ENCODE measurements around the gene KEAP1. TPM values are rescaled to one million over a fixed set of nuclear protein-coding genes. Genes with fewer than 3 reads are reported as not detected.
"Not testable (repeated sequence)": the region's sequence is repeated elsewhere in the genome, so short reads cannot be mapped to it uniquely, and the experiment has no call there.

KEAP1 gene
- total RNA-seq, 2 experiments from 2014 or later = 38.7 to 58.7 TPM

- peaks cover 5% of the 10 kb centered on the region for H3K27me3 Mint-ChIP-seq
- no peak overlapping the region for H3K27ac Mint-ChIP-seq
- no peaks in the 10 kb centered on the region for H3K36me3 Mint-ChIP-seq (ENCODE audit: low read depth)
- DNase-seq (no peak), ATAC-seq (no peak)
- POLR2A ChIA-PET = no interaction called here
- no peak overlapping the region for H3K4me3 Mint-ChIP-seq
- CTCF ChIA-PET = interaction anchor here (0.6 kb wide), 2 partner anchors 12 to 13 kb away, joined by 3 read pairs; no protein-coding TSS in a partner anchor
- intact Hi-C loops (cut with DNase I, micrococcal nuclease) = no loop called here
- no peaks in the 10 kb centered on the region for H3K4me1 Mint-ChIP-seq
- no peaks in the 10 kb centered on the region for H3K9me3 Mint-ChIP-seq (ENCODE audit: low read depth)
These were observed 36.0 kb downstream of the KEAP1 start for GRCh38 chr19:10467104-10467706.

DNA sequence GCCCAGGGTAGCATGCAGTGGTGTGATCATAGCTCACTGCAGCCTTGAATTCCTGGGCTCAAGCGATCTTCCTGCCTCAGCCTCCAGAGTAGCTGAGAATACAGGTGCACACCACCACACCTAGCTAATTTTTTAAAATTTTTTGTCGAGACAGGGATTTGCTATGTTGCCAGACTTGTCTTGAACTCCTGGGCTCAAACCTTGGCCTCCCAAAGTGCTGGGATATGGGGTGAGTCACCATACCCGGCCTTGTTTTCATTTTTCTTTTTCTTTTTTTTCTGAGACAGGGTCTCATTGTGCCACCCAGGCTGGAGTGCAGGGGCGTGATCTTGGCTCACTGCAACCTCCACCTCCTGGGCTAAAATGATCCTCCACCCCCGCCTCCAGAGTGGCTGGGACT, 38.7 kb downstream of the KEAP1 start:
- H3K36me3 Mint-ChIP-seq (ENCODE audit: low read depth) = no peaks in the 10 kb centered on the region
- H3K4me1 Mint-ChIP-seq = peaks cover 9% of the 10 kb centered on the region
- no peaks in the 10 kb centered on the region for H3K9me3 Mint-ChIP-seq (ENCODE audit: low read depth)
- ATAC-seq (no peak), DNase-seq (no peak)
- H3K4me3 Mint-ChIP-seq = no peak overlapping the region
- no peak overlapping the region for H3K27ac Mint-ChIP-seq
- POLR2A ChIA-PET = no interaction called here
- intact Hi-C loops (cut with DNase I, micrococcal nuclease) = no loop called here
- CTCF ChIA-PET = interaction anchor here (0.8 to 1.2 kb wide), 2 partner anchors 9 to 15 kb away, joined by 4 to 5 read pairs; no protein-coding TSS in a partner anchor
- H3K27me3 Mint-ChIP-seq = peaks cover 3% of the 10 kb centered on the region

DNA sequence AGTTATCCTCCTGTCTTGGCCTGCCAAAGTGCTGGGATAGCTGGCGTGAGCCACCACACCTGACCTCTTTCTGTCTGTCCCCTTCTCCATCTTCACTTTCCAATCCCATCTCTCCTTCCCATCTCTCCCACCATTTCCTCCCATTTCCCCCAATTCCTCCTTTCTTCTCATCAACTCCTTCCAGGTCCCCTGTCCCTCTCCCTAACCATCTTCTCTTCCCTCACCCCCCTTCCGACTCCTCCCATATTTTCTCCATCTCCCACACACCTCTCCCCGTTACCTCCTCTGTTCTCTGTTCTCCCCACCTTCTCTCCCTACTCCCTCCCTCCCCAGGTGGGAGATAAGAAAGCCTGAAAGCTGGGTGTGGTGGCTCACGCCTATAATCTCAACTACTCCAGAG, 40.6 kb downstream of the KEAP1 start:
- H3K27ac Mint-ChIP-seq = no peak overlapping the region
- no peaks in the 10 kb centered on the region for H3K9me3 Mint-ChIP-seq (ENCODE audit: low read depth)
- H3K4me1 Mint-ChIP-seq = peaks cover 9% of the 10 kb centered on the region
- POLR2A ChIA-PET = no interaction called here
- H3K36me3 Mint-ChIP-seq (ENCODE audit: low read depth) = no peaks in the 10 kb centered on the region
- DNase-seq (no peak), ATAC-seq (no peak)
- intact Hi-C loops (cut with DNase I, micrococcal nuclease) = no loop called here
- no peak overlapping the region for H3K4me3 Mint-ChIP-seq
- CTCF ChIA-PET = no interaction called here
- peaks cover 3% of the 10 kb centered on the region for H3K27me3 Mint-ChIP-seq

- H3K9me3 Mint-ChIP-seq (ENCODE audit: low read depth); POLR2A ChIA-PET; H3K4me1 Mint-ChIP-seq; DNase-seq; H3K36me3 Mint-ChIP-seq (ENCODE audit: low read depth); ATAC-seq; intact Hi-C loops (cut with DNase I, micrococcal nuclease); H3K27me3 Mint-ChIP-seq; H3K27ac Mint-ChIP-seq: not testable (repeated sequence)
- CTCF ChIA-PET = interaction anchor here (0.6 to 1.5 kb wide), 5 partner anchors 10 to 193 kb away, joined by 3 to 4 read pairs (median 3); no protein-coding TSS in a partner anchor
- peak overlapping the region; percentile 43 for H3K4me3 Mint-ChIP-seq
These were observed 41.1 kb downstream of the KEAP1 start for GRCh38 chr19:10462042-10462441.

- DNase-seq = peak; percentile 98
- intact Hi-C loops (cut with DNase I, micrococcal nuclease) = loop anchor here in 1 of 2 experiments (1.0 kb wide), 8 partner anchors 18 to 409 kb away; partner anchors contain the start of genes ATG4D, CDC37 and RAVER1
- ATAC-seq = peak; percentile 98
- H3K36me3 Mint-ChIP-seq (ENCODE audit: low read depth) = no peaks in the 10 kb centered on the region
- no peaks in the 10 kb centered on the region for H3K9me3 Mint-ChIP-seq (ENCODE audit: low read depth)
- H3K27me3 Mint-ChIP-seq = peaks cover 3% of the 10 kb centered on the region
- peaks cover 9% of the 10 kb centered on the region for H3K4me1 Mint-ChIP-seq
- H3K27ac Mint-ChIP-seq = no peak overlapping the region
- ChIA-PET CTCF (interaction anchor here (0.6 to 1.5 kb wide), 6 partner anchors 11 to 192 kb away, joined by 3 to 6 read pairs (median 3); no protein-coding TSS in a partner anchor), POLR2A (no interaction called here)
- peak overlapping the region; percentile 43 for H3K4me3 Mint-ChIP-seq
These were observed 41.9 kb downstream of the KEAP1 start for GRCh38 chr19:10461047-10461949.

GRCh38 chr19:10460714-10461046, 42.5 kb downstream of the KEAP1 start:
- POLR2A ChIA-PET = no interaction called here
- CTCF ChIA-PET = interaction anchor here (1.1 to 1.5 kb wide), 4 partner anchors 12 to 191 kb away, joined by 3 to 6 read pairs (median 4); no protein-coding TSS in a partner anchor
- DNase-seq (no peak), ATAC-seq (no peak)
- H3K36me3 Mint-ChIP-seq (ENCODE audit: low read depth) = no peaks in the 10 kb centered on the region
- no peak overlapping the region for H3K27ac Mint-ChIP-seq
- H3K4me3 Mint-ChIP-seq = no peak overlapping the region
- peaks cover 9% of the 10 kb centered on the region for H3K4me1 Mint-ChIP-seq
- H3K27me3 Mint-ChIP-seq = peaks cover 3% of the 10 kb centered on the region
- intact Hi-C loops (cut with DNase I, micrococcal nuclease) = loop anchor here in 1 of 2 experiments (1.0 kb wide), 8 partner anchors 19 to 410 kb away; partner anchors contain the start of genes ATG4D, CDC37 and RAVER1
- no peaks in the 10 kb centered on the region for H3K9me3 Mint-ChIP-seq (ENCODE audit: low read depth)

DNA sequence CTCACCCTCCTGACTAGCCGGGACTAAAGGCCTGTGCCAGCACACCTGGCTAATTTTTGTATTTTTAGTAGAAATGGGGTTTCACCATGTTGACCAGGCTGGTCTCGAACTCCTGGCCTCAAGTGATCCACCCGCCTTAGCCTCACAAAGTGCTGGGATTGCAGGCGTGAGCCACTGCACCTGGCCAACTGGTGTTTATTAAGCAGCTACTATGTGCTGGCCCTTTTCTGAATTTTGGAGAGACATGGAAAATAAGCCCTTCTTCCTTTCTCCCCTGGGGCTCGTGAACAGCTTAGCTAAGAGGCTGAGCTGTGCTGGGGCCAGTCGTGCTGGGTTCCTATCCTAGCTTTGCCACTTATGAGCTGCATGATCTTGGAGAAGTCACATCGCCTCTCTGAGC, 44.4 kb downstream of the KEAP1 start:
- ChIA-PET POLR2A (interaction anchor here (0.6 to 0.7 kb wide), 2 partner anchors 53 to 98 kb away, joined by 3 read pairs; no protein-coding TSS in a partner anchor), CTCF (interaction anchor here (0.7 kb wide), 1 partner anchor 16 kb away, joined by 4 read pairs; no protein-coding TSS in a partner anchor)
- H3K4me3 Mint-ChIP-seq; H3K27me3 Mint-ChIP-seq; DNase-seq; H3K36me3 Mint-ChIP-seq (ENCODE audit: low read depth); intact Hi-C loops (cut with DNase I, micrococcal nuclease); H3K9me3 Mint-ChIP-seq (ENCODE audit: low read depth); ATAC-seq; H3K4me1 Mint-ChIP-seq; H3K27ac Mint-ChIP-seq: not testable (repeated sequence)

DNA sequence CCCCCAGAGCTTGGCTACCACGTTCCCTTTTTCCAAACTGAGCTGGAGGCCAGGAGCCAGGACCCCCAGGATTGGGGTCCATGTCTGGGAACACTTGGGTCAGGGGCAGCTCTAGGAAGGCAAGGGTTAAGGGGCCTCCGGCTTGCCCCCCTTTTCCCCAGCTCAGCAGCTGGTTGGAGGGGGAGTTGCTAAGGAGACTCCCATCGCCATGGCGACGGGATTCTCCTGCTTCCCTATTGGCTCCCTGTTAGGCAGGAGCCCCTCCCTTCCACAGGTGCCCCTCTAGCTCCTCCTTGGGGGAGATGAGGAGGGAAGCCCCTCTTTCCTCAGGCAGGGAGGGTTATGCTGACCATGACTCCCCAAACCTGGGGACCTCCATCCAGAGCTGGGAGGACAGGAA, 48.9 kb downstream of the KEAP1 start:
- H3K9me3 Mint-ChIP-seq (ENCODE audit: low read depth) = no peaks in the 10 kb centered on the region
- intact Hi-C loops (cut with DNase I, micrococcal nuclease) = no loop called here
- H3K4me1 Mint-ChIP-seq = no peaks in the 10 kb centered on the region
- DNase-seq = no peak
- H3K36me3 Mint-ChIP-seq (ENCODE audit: low read depth) = no peaks in the 10 kb centered on the region
- peaks cover 5% of the 10 kb centered on the region for H3K27me3 Mint-ChIP-seq
- CTCF ChIA-PET = interaction anchor here (0.6 to 0.7 kb wide), 4 partner anchors 12 to 926 kb away, joined by 3 read pairs; no protein-coding TSS in a partner anchor
- H3K4me3 Mint-ChIP-seq = no peak overlapping the region
- H3K27ac Mint-ChIP-seq = no peak overlapping the region
- POLR2A ChIA-PET = interaction anchor here (0.6 kb wide), 1 partner anchor 9 kb away, joined by 3 read pairs; no protein-coding TSS in a partner anchor
- no peak for ATAC-seq

DNA sequence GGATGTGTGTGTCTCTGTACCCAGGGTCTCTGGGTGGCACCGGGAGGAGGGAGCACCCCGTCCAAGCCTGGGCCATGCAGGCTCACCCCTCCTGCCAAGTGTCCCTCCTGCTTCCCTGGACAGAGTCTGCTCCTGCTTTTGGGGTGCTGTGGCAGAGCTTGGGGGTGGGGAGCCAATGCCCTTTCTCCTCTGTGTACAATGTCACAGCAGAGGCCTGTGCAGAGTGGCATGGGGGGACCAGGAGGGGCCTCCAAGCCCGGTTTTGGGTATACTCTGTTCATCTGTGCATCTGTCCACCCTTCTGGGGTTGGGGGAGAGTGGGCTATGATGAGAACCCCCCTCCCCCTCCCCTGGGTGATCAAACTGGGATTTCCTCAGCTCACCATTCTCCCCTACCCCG, 49.3 kb downstream of the KEAP1 start:
- ChIA-PET POLR2A (no interaction called here), CTCF (interaction anchor here (0.6 to 0.7 kb wide), 4 partner anchors 13 to 927 kb away, joined by 3 read pairs; no protein-coding TSS in a partner anchor)
- intact Hi-C loops (cut with DNase I, micrococcal nuclease) = no loop called here
- H3K27ac Mint-ChIP-seq = no peak overlapping the region
- no peaks in the 10 kb centered on the region for H3K4me1 Mint-ChIP-seq
- no peaks in the 10 kb centered on the region for H3K36me3 Mint-ChIP-seq (ENCODE audit: low read depth)
- no peak for DNase-seq
- ATAC-seq = no peak
- no peak overlapping the region for H3K4me3 Mint-ChIP-seq
- no peaks in the 10 kb centered on the region for H3K9me3 Mint-ChIP-seq (ENCODE audit: low read depth)
- H3K27me3 Mint-ChIP-seq = peaks cover 5% of the 10 kb centered on the region

- no peaks in the 10 kb centered on the region for H3K9me3 Mint-ChIP-seq (ENCODE audit: low read depth)
- ChIA-PET POLR2A (no interaction called here), CTCF (no interaction called here)
- ATAC-seq = no peak
- peaks cover 5% of the 10 kb centered on the region for H3K27me3 Mint-ChIP-seq
- no peak for DNase-seq
- H3K4me1 Mint-ChIP-seq = no peaks in the 10 kb centered on the region
- no peaks in the 10 kb centered on the region for H3K36me3 Mint-ChIP-seq (ENCODE audit: low read depth)
- intact Hi-C loops (cut with DNase I, micrococcal nuclease) = no loop called here
- no peak overlapping the region for H3K4me3 Mint-ChIP-seq
- no peak overlapping the region for H3K27ac Mint-ChIP-seq
These were observed 50.2 kb downstream of the KEAP1 start for GRCh38 chr19:10452726-10453618.

Measured in activated CD4-positive, alpha-beta T cell treated with anti-CD3 and anti-CD28 coated beads for 36 hours (primary cell).